SK-N-MC (cell line): ENCODE results near the gene VWA8.

Experiments
- DNase-seq: peaks from one replicate; pipeline ENCODE4 v3.0.0-alpha.2; 2011; ENCODE audit warnings: low read depth, low spot score
- H3K27ac ChIP-seq: fragments of 200-600 bp; sonication (generic); 2 replicates; pipeline ENCODE4 v1.5.1; 2016; ENCODE audit warnings: mixed run types
- H3K36me3 ChIP-seq: fragments of 200-600 bp; sonication (generic); 2 replicates; pipeline ENCODE4 v1.6.1; 2017; ENCODE audit warnings: antibody characterized with exemption, low read length, mixed read lengths; ENCODE audit not compliant: insufficient read depth
- H3K4me3 ChIP-seq: fragments of 200-600 bp; sonication (generic); 2 replicates; pipeline ENCODE4 v1.5.1; 2016
- H3K9ac ChIP-seq: fragments of 200-600 bp; sonication (generic); 2 replicates; pipeline ENCODE4 v1.8.0; 2017; ENCODE audit warnings: mixed run types, mixed read lengths; ENCODE audit not compliant: insufficient read length
- H3K9me3 ChIP-seq: fragments of 200-600 bp; sonication (generic); 2 replicates; pipeline ENCODE4 v1.6.1; 2017; ENCODE audit warnings: low read depth, mild to moderate bottlenecking, antibody characterized with exemption, low read length, moderate library complexity, mixed read lengths
- EZH2 ChIP-seq: fragments of 200-600 bp; sonication (generic); IDR thresholded peaks from one replicate; pipeline ENCODE4 v1.6.1; 2017; ENCODE audit warnings: antibody characterized with exemption
- FOXP2 ChIP-seq: optimal IDR thresholded peaks from 2 replicates; pipeline ENCODE3; 2011; ENCODE audit warnings: mild to moderate bottlenecking, moderate library complexity; ENCODE audit not compliant: insufficient read depth; ENCODE audit errors: extremely low read length, control extremely low read depth
- POLR2AphosphoS5 ChIP-seq: IDR thresholded peaks from 2 replicates; pipeline ENCODE4 v1.6.1; 2012; ENCODE audit warnings: mild to moderate bottlenecking, low read depth, low read length, borderline replicate concordance

The VWA8 gene

GRCh38 chr13:41707194-41707821 lies 253.6 kb downstream of the VWA8 start:
- H3K9me3 ChIP-seq, result no peaks in the 10 kb centered on the region
- H3K4me3 ChIP-seq, result no peak overlapping the region
- no peak overlapping the region for H3K9ac ChIP-seq
- TF ChIP-seq EZH2, result no peak
- TF ChIP-seq FOXP2, result no peak
- TF ChIP-seq POLR2AphosphoS5, result no peak
- H3K27ac ChIP-seq, result no peak overlapping the region
- H3K36me3 ChIP-seq, result no peaks in the 10 kb centered on the region
- no peak for DNase-seq

GRCh38 chr13:41706152-41706551 lies 254.8 kb downstream of the VWA8 start:
- no peaks in the 10 kb centered on the region for H3K36me3 ChIP-seq
- H3K9ac ChIP-seq, result no peak overlapping the region
- no peak overlapping the region for H3K27ac ChIP-seq
- TF ChIP-seq FOXP2 (no peak), POLR2AphosphoS5 (no peak), EZH2 (no peak)
- no peak overlapping the region for H3K4me3 ChIP-seq
- no peaks in the 10 kb centered on the region for H3K9me3 ChIP-seq
- DNase-seq, result no peak

GRCh38 chr13:41702540-41702939 lies 258.4 kb downstream of the VWA8 start:
- H3K9me3 ChIP-seq, result no peaks in the 10 kb centered on the region
- H3K36me3 ChIP-seq, result no peaks in the 10 kb centered on the region
- no peak overlapping the region for H3K9ac ChIP-seq
- no peak for DNase-seq
- no peak for TF ChIP-seq EZH2
- TF ChIP-seq FOXP2, result no peak
- TF ChIP-seq POLR2AphosphoS5, result no peak
- H3K4me3 ChIP-seq, result peak overlapping the region; percentile 34; the same call in 1 of the 2 replicates
- H3K27ac ChIP-seq, result peak overlapping the region; percentile 92

GRCh38 chr13:41701676-41702075 lies 259.2 kb downstream of the VWA8 start:
- Histone ChIP-seq H3K9ac (no peak overlapping the region), H3K36me3 (no peaks in the 10 kb centered on the region), H3K9me3 (no peaks in the 10 kb centered on the region), H3K4me3 (peak overlapping the region; percentile 34), H3K27ac (peak overlapping the region; percentile 92)
- no peak for DNase-seq
- no peak for TF ChIP-seq POLR2AphosphoS5
- no peak for TF ChIP-seq FOXP2
- TF ChIP-seq EZH2, result no peak

- Histone ChIP-seq H3K4me3 (peak overlapping the region; percentile 34), H3K9ac (no peak overlapping the region), H3K27ac (peak overlapping the region; percentile 92), H3K36me3 (no peaks in the 10 kb centered on the region), H3K9me3 (no peaks in the 10 kb centered on the region)
- peak; percentile 35 for DNase-seq
- TF ChIP-seq FOXP2 (no peak), POLR2AphosphoS5 (no peak; the same call in 1 of the 2 replicates), EZH2 (no peak)
These were observed 260.1 kb downstream of the VWA8 start for GRCh38 chr13:41700790-41701310.

- Histone ChIP-seq H3K4me3 (no peak overlapping the region), H3K9me3 (no peaks in the 10 kb centered on the region), H3K9ac (no peak overlapping the region), H3K27ac (no peak overlapping the region), H3K36me3 (no peaks in the 10 kb centered on the region)
- TF ChIP-seq POLR2AphosphoS5, result no peak
- TF ChIP-seq FOXP2, result no peak
- TF ChIP-seq EZH2, result no peak
- DNase-seq, result no peak
These were observed 261.1 kb downstream of the VWA8 start for GRCh38 chr13:41699759-41700158.

- H3K36me3 ChIP-seq, result no peaks in the 10 kb centered on the region
- no peak for TF ChIP-seq POLR2AphosphoS5
- TF ChIP-seq EZH2, result no peak
- no peak for TF ChIP-seq FOXP2
- no peaks in the 10 kb centered on the region for H3K9me3 ChIP-seq
- H3K9ac ChIP-seq, result no peak overlapping the region
- H3K27ac ChIP-seq, result no peak overlapping the region
- no peak for DNase-seq
- H3K4me3 ChIP-seq, result no peak overlapping the region
These were observed 263.3 kb downstream of the VWA8 start for GRCh38 chr13:41697578-41697977.

GRCh38 chr13:41696163-41697003 lies 264.5 kb downstream of the VWA8 start:
- TF ChIP-seq FOXP2 (no peak), EZH2 (no peak), POLR2AphosphoS5 (no peak)
- H3K36me3 ChIP-seq, result no peaks in the 10 kb centered on the region
- H3K9me3 ChIP-seq, result no peaks in the 10 kb centered on the region
- peak overlapping the region; percentile 32; the same call in 1 of the 2 replicates for H3K27ac ChIP-seq
- H3K9ac ChIP-seq, result no peak overlapping the region
- DNase-seq, result no peak
- H3K4me3 ChIP-seq, result no peak overlapping the region
